Measurements from ENCODE around the gene ITPRIPL2. TPM values are rescaled to one million over a fixed set of nuclear protein-coding genes. Genes with fewer than 3 reads are reported as not detected.

Gene ITPRIPL2
- total RNA-seq, 1 experiment from 2014 or later = 67.9 TPM

- BruUV-seq (replicated peaks) = no TSS peak
- ChIA-PET CTCF (no interaction called here), RAD21 (ENCODE audit: low non-redundant PET in 1 of 2, low total read pairs in 2 of 2, uncharacterized antibody in 2 of 2, unreplicated experiment in 2 of 2) (no interaction called here), POLR2A (no interaction called here)
- intact Hi-C loops (cut with micrococcal nuclease) = no loop called here
- H3K4me1 ChIP-seq (ENCODE audit: control insufficient read depth in 1 of 2, insufficient read depth in 2 of 2, low read length in 2 of 2) = no peaks in the 10 kb centered on the region
- no peak for ATAC-seq
- H3K9ac ChIP-seq (ENCODE audit: low read length) = no peak overlapping the region
- no peaks in the 10 kb centered on the region for H3K9me3 ChIP-seq (ENCODE audit: control insufficient read depth in 1 of 2, insufficient read depth in 1 of 2, low read depth in 1 of 2, low read length in 2 of 2)
- no peaks in the 10 kb centered on the region for H4K20me1 ChIP-seq (ENCODE audit: insufficient read depth)
- no peak overlapping the region for H3K27ac ChIP-seq (ENCODE audit: low read depth, low read length)
- H3K9me2 ChIP-seq (ENCODE audit: insufficient read depth) = no peaks in the 10 kb centered on the region
- no peak overlapping the region for H2AFZ ChIP-seq (ENCODE audit: low read depth, low read length, poor library complexity, severe bottlenecking)
- no peak for TF ChIP-seq SIN3A (IDR thresholded peaks at IDR 0.05; ENCODE audit: low read depth)
- TF ChIP-seq JUND (IDR thresholded peaks at IDR 0.05) = no peak
- TF ChIP-seq EZH2phosphoT487 (IDR thresholded peaks at IDR 0.05; ENCODE audit: borderline replicate concordance) = no peak
- TF ChIP-seq ZBTB33 (IDR thresholded peaks at IDR 0.05; ENCODE audit: extremely low read depth, insufficient replicate concordance, low read length) = no peak
- TF ChIP-seq EZH2 (IDR thresholded peaks at IDR 0.05) = no peak
- TF ChIP-seq, protein P1, sequence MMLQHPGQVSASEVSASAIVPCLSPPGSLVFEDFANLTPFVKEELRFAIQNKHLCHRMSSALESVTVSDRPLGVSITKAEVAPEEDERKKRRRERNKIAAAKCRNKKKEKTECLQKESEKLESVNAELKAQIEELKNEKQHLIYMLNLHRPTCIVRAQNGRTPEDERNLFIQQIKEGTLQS (IDR thresholded peaks at IDR 0.05) = no peak
- no peak for TF ChIP-seq TCF7L2 (IDR thresholded peaks at IDR 0.05; ENCODE audit: borderline replicate concordance, extremely low read depth, insufficient read depth, insufficient read length)
- no peak for TF ChIP-seq YY1 (IDR thresholded peaks at IDR 0.05; ENCODE audit: extremely low read depth, insufficient replicate concordance, low read depth, low read length)
- no peak for TF ChIP-seq SRF (IDR thresholded peaks at IDR 0.05; ENCODE audit: low read depth)
- no peak for TF ChIP-seq RAD21 (IDR thresholded peaks at IDR 0.05; ENCODE audit: low read depth)
- H3K79me2 ChIP-seq (ENCODE audit: insufficient read depth, low read length) = no peaks in the 10 kb centered on the region
- H3K4me2 ChIP-seq (ENCODE audit: low read length) = no peak overlapping the region
- H3K36me3 ChIP-seq (ENCODE audit: control insufficient read depth in 1 of 2, insufficient read depth in 2 of 2, low read length in 2 of 2) = no peaks in the 10 kb centered on the region
- H3K4me3 ChIP-seq (replicated peaks in 1 of 2; ENCODE audit: low read depth in 1 of 2, low read length in 2 of 2) = no peak overlapping the region
- DNase-seq (ENCODE audit: low read depth, low spot score) = no peak
- H3K27me3 ChIP-seq (ENCODE audit: insufficient read depth, low read length) = no peaks in the 10 kb centered on the region
Observed at GRCh38 chr16:19148189-19148588, 34.4 kb downstream of the ITPRIPL2 start.

Measured in HCT116 (cell line).